ENCODE data around the gene OR11A1.

DNA sequence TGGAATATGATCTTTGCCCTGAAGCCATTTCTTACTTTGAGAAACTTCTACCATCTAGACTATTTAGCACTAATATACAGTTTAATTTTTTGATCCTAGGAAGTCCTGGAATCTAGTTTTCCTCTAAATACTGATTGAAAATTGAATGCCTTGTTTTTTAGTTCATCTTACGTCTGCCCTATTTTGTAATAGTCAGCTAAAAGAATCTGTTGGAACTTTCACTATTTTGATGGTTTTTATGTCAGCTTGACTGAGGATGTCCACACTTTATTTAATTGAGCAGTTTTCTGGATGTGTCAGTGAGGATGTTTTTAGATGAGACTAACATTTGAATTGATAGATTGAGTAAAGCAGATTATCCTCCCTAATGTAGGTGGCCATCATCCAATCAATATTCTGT lies 53.1 kb downstream of the OR11A1 start:
- TF ChIP-seq ZNF274 (IDR thresholded peaks at IDR 0.05; ENCODE audit: low read depth, low read length) (no peak), SUZ12 (IDR thresholded peaks at IDR 0.05; ENCODE audit: extremely low read depth, insufficient read depth, insufficient read length) (no peak)
